Central memory CD8-positive, alpha-beta T cell (primary cell): Measurements from ENCODE around the gene MACF1.

Experiments used
- ATAC-seq: fragments of 150-1000 bp; cut with Tn5 transposase; replicated peaks from 2 replicates; pipeline ENCODE4 v1.10.0; 2022; ENCODE audit warnings: mild to moderate bottlenecking, moderate FRiP score, moderate number of reproducible peaks; ENCODE audit not compliant: poor library complexity, severe bottlenecking; ENCODE audit errors: extremely low read depth
- DNase-seq, 2 donors: peaks; one replicate each; pipeline ENCODE4 v3.0.0; 2021; ENCODE audit warnings: low spot score in 2 of 2
- H3K27ac Mint-ChIP-seq: one replicate; pipeline ENCODE4 v1.8.0; 2022; ENCODE audit warnings: low read depth, mild to moderate bottlenecking, moderate library complexity, mixed read lengths
- H3K27me3 Mint-ChIP-seq: one replicate; pipeline ENCODE4 v1.8.0; 2022; ENCODE audit warnings: mixed read lengths
- H3K36me3 Mint-ChIP-seq: one replicate; pipeline ENCODE4 v1.8.0; 2022; ENCODE audit warnings: mild to moderate bottlenecking, moderate library complexity, mixed read lengths; ENCODE audit not compliant: insufficient read depth
- H3K4me1 Mint-ChIP-seq: one replicate; pipeline ENCODE4 v1.8.0; 2022; ENCODE audit warnings: mixed read lengths
- H3K4me3 Mint-ChIP-seq: one replicate; pipeline ENCODE4 v1.8.0; 2022; ENCODE audit warnings: mild to moderate bottlenecking, moderate library complexity, mixed read lengths
- H3K9me3 Mint-ChIP-seq: one replicate; pipeline ENCODE4 v1.8.0; 2022; ENCODE audit warnings: mixed read lengths

Gene MACF1

GRCh38 chr1:39321979-39322378 lies 117.5 kb downstream of the MACF1 start:
- no peak for DNase-seq
- peak overlapping the region; percentile 20 for H3K27ac Mint-ChIP-seq
- no peaks in the 10 kb centered on the region for H3K27me3 Mint-ChIP-seq
- no peaks in the 10 kb centered on the region for H3K9me3 Mint-ChIP-seq
- no peak for ATAC-seq
- H3K4me3 Mint-ChIP-seq: no peak overlapping the region
- H3K36me3 Mint-ChIP-seq: peaks cover 63% of the 10 kb centered on the region
- H3K4me1 Mint-ChIP-seq: peaks cover 19% of the 10 kb centered on the region

DNA sequence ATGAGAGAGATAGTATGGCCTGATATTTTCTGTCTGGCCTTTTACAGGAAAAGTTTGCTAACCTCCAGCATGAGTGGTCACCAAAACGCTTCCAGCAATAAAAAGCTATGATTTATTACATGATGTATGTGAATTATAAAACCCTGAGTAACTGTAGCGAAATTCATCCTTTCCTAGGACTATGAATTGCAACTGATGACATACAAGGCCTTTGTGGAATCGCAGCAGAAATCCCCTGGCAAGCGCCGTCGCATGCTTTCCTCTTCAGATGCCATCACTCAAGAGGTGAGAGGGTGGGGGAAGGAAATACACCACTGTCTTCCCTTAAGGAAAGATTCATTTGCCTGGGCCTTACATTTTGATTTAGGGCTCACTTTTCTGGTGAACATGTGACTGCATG lies 117.9 kb downstream of the MACF1 start:
- H3K4me3 Mint-ChIP-seq: no peak overlapping the region
- H3K9me3 Mint-ChIP-seq: no peaks in the 10 kb centered on the region
- DNase-seq (no peak), ATAC-seq (no peak)
- peak overlapping the region; percentile 32 for H3K27ac Mint-ChIP-seq
- no peaks in the 10 kb centered on the region for H3K27me3 Mint-ChIP-seq
- H3K36me3 Mint-ChIP-seq: peaks cover 62% of the 10 kb centered on the region
- H3K4me1 Mint-ChIP-seq: peaks cover 22% of the 10 kb centered on the region

DNA sequence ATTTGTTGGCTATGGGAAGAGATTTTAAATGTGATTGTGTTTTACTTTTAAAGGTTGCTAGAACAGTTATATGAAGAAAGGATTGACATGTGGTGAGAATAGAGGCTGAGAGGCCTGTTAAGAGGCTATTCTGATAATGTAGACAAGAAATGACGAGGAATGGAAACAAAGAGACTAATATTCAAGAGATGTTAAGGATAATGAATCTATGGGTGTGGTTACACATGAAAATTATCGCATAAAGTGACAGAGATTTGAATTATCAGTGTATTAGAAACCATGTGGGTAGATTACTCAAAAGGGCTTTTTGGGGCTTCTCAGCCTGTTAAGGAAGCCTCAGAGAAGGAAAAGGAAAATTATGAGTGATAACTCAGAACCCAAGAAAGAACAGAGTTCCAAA lies 120.4 kb downstream of the MACF1 start:
- H3K4me1 Mint-ChIP-seq: peaks cover 43% of the 10 kb centered on the region
- peaks cover 49% of the 10 kb centered on the region for H3K36me3 Mint-ChIP-seq
- H3K4me3 Mint-ChIP-seq: no peak overlapping the region
- DNase-seq (no peak), ATAC-seq (no peak)
- no peaks in the 10 kb centered on the region for H3K9me3 Mint-ChIP-seq
- H3K27ac Mint-ChIP-seq: no peak overlapping the region
- no peaks in the 10 kb centered on the region for H3K27me3 Mint-ChIP-seq

GRCh38 chr1:39326836-39327235 lies 122.3 kb downstream of the MACF1 start:
- H3K4me1 Mint-ChIP-seq: peaks cover 49% of the 10 kb centered on the region
- H3K27ac Mint-ChIP-seq: no peak overlapping the region
- H3K27me3 Mint-ChIP-seq: no peaks in the 10 kb centered on the region
- peaks cover 39% of the 10 kb centered on the region for H3K36me3 Mint-ChIP-seq
- H3K9me3 Mint-ChIP-seq: no peaks in the 10 kb centered on the region
- no peak for ATAC-seq
- no peak overlapping the region for H3K4me3 Mint-ChIP-seq
- no peak for DNase-seq

- ATAC-seq: peak; percentile 82
- Mint-ChIP-seq H3K4me3 (peak overlapping the region; percentile 76), H3K9me3 (no peaks in the 10 kb centered on the region), H3K27ac (peak overlapping the region; percentile 26), H3K36me3 (peaks cover 42% of the 10 kb centered on the region), H3K27me3 (no peaks in the 10 kb centered on the region), H3K4me1 (peaks cover 60% of the 10 kb centered on the region)
- DNase-seq: no peak
Measured at GRCh38 chr1:39328095-39328494, 123.6 kb downstream of the MACF1 start.

- H3K36me3 Mint-ChIP-seq: peaks cover 45% of the 10 kb centered on the region
- no peak for DNase-seq
- no peaks in the 10 kb centered on the region for H3K27me3 Mint-ChIP-seq
- H3K9me3 Mint-ChIP-seq: no peaks in the 10 kb centered on the region
- peak; percentile 20 for ATAC-seq
- peak overlapping the region; percentile 26 for H3K27ac Mint-ChIP-seq
- H3K4me3 Mint-ChIP-seq: peak overlapping the region; percentile 76
- H3K4me1 Mint-ChIP-seq: peaks cover 66% of the 10 kb centered on the region
Measured at GRCh38 chr1:39328586-39329121, 124.2 kb downstream of the MACF1 start.

GRCh38 chr1:39331647-39332046 lies 127.2 kb downstream of the MACF1 start:
- ATAC-seq (no peak), DNase-seq (no peak)
- Mint-ChIP-seq H3K27me3 (no peaks in the 10 kb centered on the region), H3K36me3 (peaks cover 55% of the 10 kb centered on the region), H3K27ac (no peak overlapping the region), H3K4me3 (peak overlapping the region; percentile 76), H3K9me3 (no peaks in the 10 kb centered on the region), H3K4me1 (peaks cover 81% of the 10 kb centered on the region)

DNA sequence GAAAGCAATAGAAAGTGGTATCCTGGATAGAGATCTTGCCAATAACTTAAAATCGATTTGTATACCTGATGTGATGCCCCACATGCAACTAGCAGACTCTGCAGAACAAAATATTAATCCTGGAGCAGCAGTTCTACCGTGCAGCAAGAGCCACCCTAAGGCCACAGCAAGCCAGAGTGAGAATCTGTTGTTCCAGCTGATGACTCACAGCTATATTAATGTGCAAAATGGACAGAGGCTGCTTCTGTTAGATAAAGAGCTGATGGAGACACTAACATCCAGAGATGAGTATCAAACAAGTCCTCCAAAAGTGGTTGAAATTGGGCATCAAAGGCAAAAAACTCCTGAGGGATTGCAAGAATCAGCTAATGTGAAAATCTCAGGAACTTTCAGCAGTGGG lies 127.8 kb downstream of the MACF1 start:
- no peak for DNase-seq
- H3K4me1 Mint-ChIP-seq: peaks cover 76% of the 10 kb centered on the region
- H3K36me3 Mint-ChIP-seq: peaks cover 57% of the 10 kb centered on the region
- ATAC-seq: no peak
- no peaks in the 10 kb centered on the region for H3K27me3 Mint-ChIP-seq
- H3K4me3 Mint-ChIP-seq: peak overlapping the region; percentile 23
- H3K27ac Mint-ChIP-seq: peak overlapping the region; percentile 77
- H3K9me3 Mint-ChIP-seq: no peaks in the 10 kb centered on the region

GRCh38 chr1:39332828-39333227 lies 128.3 kb downstream of the MACF1 start:
- Mint-ChIP-seq H3K4me1 (peaks cover 71% of the 10 kb centered on the region), H3K27ac (peak overlapping the region; percentile 77), H3K36me3 (peaks cover 57% of the 10 kb centered on the region), H3K9me3 (no peaks in the 10 kb centered on the region), H3K27me3 (no peaks in the 10 kb centered on the region), H3K4me3 (peak overlapping the region; percentile 23)
- ATAC-seq (peak; percentile 35), DNase-seq (no peak)

GRCh38 chr1:39333296-39333695 lies 128.8 kb downstream of the MACF1 start:
- Mint-ChIP-seq H3K4me1 (peaks cover 66% of the 10 kb centered on the region), H3K4me3 (peak overlapping the region; percentile 23), H3K27me3 (no peaks in the 10 kb centered on the region), H3K9me3 (no peaks in the 10 kb centered on the region), H3K36me3 (peaks cover 58% of the 10 kb centered on the region), H3K27ac (peak overlapping the region; percentile 77)
- ATAC-seq (no peak), DNase-seq (no peak)

- no peaks in the 10 kb centered on the region for H3K9me3 Mint-ChIP-seq
- no peak overlapping the region for H3K4me3 Mint-ChIP-seq
- H3K36me3 Mint-ChIP-seq: peaks cover 75% of the 10 kb centered on the region
- H3K4me1 Mint-ChIP-seq: peaks cover 55% of the 10 kb centered on the region
- no peak for DNase-seq
- no peak for ATAC-seq
- H3K27ac Mint-ChIP-seq: peak overlapping the region; percentile 58
- H3K27me3 Mint-ChIP-seq: no peaks in the 10 kb centered on the region
Measured at GRCh38 chr1:39335216-39335615, 130.7 kb downstream of the MACF1 start.

DNA sequence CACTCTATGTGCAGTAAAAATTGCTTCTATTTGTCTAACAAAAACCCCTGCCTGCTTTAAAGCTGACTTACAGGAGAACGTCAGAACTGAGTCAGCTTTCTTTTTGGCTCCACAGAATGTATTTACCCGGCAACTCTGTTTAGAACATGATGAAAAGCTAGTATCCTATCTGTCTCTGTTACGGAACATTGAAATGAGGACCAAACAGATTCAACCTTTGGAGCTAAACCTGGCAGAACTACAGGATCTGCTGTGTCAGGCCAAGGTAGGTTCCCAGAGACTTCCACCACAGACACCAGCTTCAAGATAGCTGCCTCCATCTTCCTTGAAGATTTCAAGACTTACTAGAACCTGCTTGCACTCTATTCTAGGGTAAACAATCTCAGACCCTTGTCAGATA lies 132.6 kb downstream of the MACF1 start:
- no peaks in the 10 kb centered on the region for H3K27me3 Mint-ChIP-seq
- peak overlapping the region; percentile 75 for H3K27ac Mint-ChIP-seq
- DNase-seq (no peak), ATAC-seq (no peak)
- no peaks in the 10 kb centered on the region for H3K9me3 Mint-ChIP-seq
- H3K36me3 Mint-ChIP-seq: peaks cover 83% of the 10 kb centered on the region
- H3K4me3 Mint-ChIP-seq: no peak overlapping the region
- H3K4me1 Mint-ChIP-seq: peaks cover 38% of the 10 kb centered on the region

DNA sequence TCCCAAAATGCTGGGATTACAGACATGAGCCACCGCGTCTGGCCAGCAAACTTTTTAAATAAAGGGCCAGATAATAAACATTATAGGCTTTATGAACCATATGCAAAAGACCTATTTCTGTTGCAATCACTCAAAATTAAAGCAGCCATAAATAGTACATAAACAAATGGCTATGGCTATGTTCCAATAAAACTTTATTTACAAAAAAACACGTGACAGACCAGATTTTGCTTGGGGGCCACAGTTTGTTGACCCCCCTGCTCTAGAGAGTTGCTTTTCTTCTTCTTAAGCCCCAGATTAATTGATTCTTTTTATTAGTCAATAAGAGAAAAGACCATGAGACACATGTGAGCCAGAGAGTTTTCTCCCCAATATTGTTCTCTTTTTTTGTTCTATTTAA lies 138.3 kb downstream of the MACF1 start:
- peaks cover 95% of the 10 kb centered on the region for H3K36me3 Mint-ChIP-seq

More for the DNA sequence above, 138.3 kb downstream of the MACF1 start:
- ATAC-seq (no peak), DNase-seq (no peak)
- Mint-ChIP-seq H3K27ac (peak overlapping the region; percentile 8), H3K4me3 (no peak overlapping the region), H3K9me3 (no peaks in the 10 kb centered on the region), H3K27me3 (no peaks in the 10 kb centered on the region), H3K4me1 (peaks cover 12% of the 10 kb centered on the region)
